SK-N-SH treated with all-trans-retinoic acid at 6 μM for 48 hours (cell line): ENCODE data around the gene STX12.

ENCODE experiments used
- ARNTL ChIP-seq: fragments of 450-650 bp; formaldehyde crosslinking; IDR thresholded peaks from 2 replicates; pipeline ENCODE4 v1.5.0; 2020; ENCODE audit warnings: low read depth, mild to moderate bottlenecking, moderate library complexity, borderline replicate concordance
- BACH2 ChIP-seq: fragments of 250-450 bp; sonication (Bioruptor Pico); IDR thresholded peaks from 2 replicates; pipeline ENCODE4 v1.9.0; 2021; ENCODE audit warnings: mild to moderate bottlenecking, borderline replicate concordance
- ESRRG ChIP-seq: fragments of 250-450 bp; sonication (Bioruptor Pico); IDR thresholded peaks from 2 replicates; pipeline ENCODE4 v1.6.1; 2021; ENCODE audit warnings: mild to moderate bottlenecking
- ISL1 ChIP-seq: fragments of 250-450 bp; sonication (Bioruptor Pico); IDR thresholded peaks from 2 replicates; pipeline ENCODE4 v2.1.2; 2022; ENCODE audit warnings: mild to moderate bottlenecking, moderate library complexity
- POU6F1 ChIP-seq: fragments of 250-450 bp; sonication (Bioruptor Pico); IDR thresholded peaks from 2 replicates; pipeline ENCODE4 v1.8.0; 2021; ENCODE audit warnings: low read depth, mild to moderate bottlenecking, moderate library complexity, borderline replicate concordance
- SNAI2 ChIP-seq: fragments of 250-450 bp; sonication (Bioruptor Pico); IDR thresholded peaks from 2 replicates; pipeline ENCODE4 v1.5.0; 2020; ENCODE audit warnings: mild to moderate bottlenecking, moderate library complexity
- TCF4 ChIP-seq: fragments of 250-450 bp; sonication (Bioruptor Pico); IDR thresholded peaks from 2 replicates; pipeline ENCODE4 v1.8.0; 2021; ENCODE audit warnings: mild to moderate bottlenecking, moderate library complexity, borderline replicate concordance
- ZFP3 ChIP-seq: fragments of 250-450 bp; sonication (Bioruptor Pico); IDR thresholded peaks from 2 replicates; pipeline ENCODE4 v1.5.0; 2020; ENCODE audit warnings: mild to moderate bottlenecking, moderate library complexity
- ZFP30 ChIP-seq: fragments of 450-650 bp; formaldehyde crosslinking; IDR thresholded peaks from 2 replicates; pipeline ENCODE4 v1.5.0; 2022; ENCODE audit warnings: mild to moderate bottlenecking, moderate library complexity
- ZNF70 ChIP-seq: fragments of 450-650 bp; formaldehyde crosslinking; IDR thresholded peaks from 2 replicates; pipeline ENCODE4 v1.5.0; 2020; ENCODE audit warnings: mild to moderate bottlenecking, moderate library complexity
- ZNF8 ChIP-seq: fragments of 450-650 bp; formaldehyde crosslinking; IDR thresholded peaks from 2 replicates; pipeline ENCODE4 v1.5.0; 2020; ENCODE audit warnings: mild to moderate bottlenecking, moderate library complexity

GRCh38 chr1:27724961-27725373 is 48.1 kb upstream of the STX12 start:
- TF ChIP-seq ZFP3 (CRISPR knock-in tag) (no peak), BACH2 (CRISPR knock-in tag) (no peak), ZNF70 (CRISPR knock-in tag) (no peak), ARNTL (CRISPR knock-in tag) (no peak), TCF4 (CRISPR knock-in tag) (no peak), ZNF8 (no peak), POU6F1 (CRISPR knock-in tag) (no peak), ZFP30 (no peak), ESRRG (no peak), SNAI2 (CRISPR knock-in tag) (no peak), ISL1 (no peak)
